ENCODE measurements around the gene ZNF540.
A peak's percentile ranks its signal among the peaks of the same experiment; 100 is the strongest.

- TF ChIP-seq CTCF (IDR thresholded peaks at IDR 0.05) (peak in 1 of 6 experiments; percentile 4), POLR2A (IDR thresholded peaks at IDR 0.05) (peak in 1 of 2 donors; percentile 42)
Measured at GRCh38 chr19:37655689-37656371, 61.2 kb downstream of the ZNF540 start.

Measured in thyroid gland (tissue), 4 donors.